GM21576 (cell line): ENCODE results near the gene MOSPD3.

ENCODE experiments used
- ATAC-seq: cut with Tn5 transposase; IDR thresholded peaks from one replicate; pipeline ENCODE4 v1.9.1; 2021; ENCODE audit warnings: mild to moderate bottlenecking, moderate library complexity; ENCODE audit not compliant: unreplicated experiment

Gene MOSPD3

GRCh38 chr7:100621554-100621953 lies 9.2 kb downstream of the MOSPD3 start:
- no peak for ATAC-seq

GRCh38 chr7:100623951-100624824 lies 11.8 kb downstream of the MOSPD3 start:
- ATAC-seq: no peak

- ATAC-seq: no peak
Measured at GRCh38 chr7:100626055-100626454, 13.7 kb downstream of the MOSPD3 start.

- peak; percentile 89 for ATAC-seq
Measured at GRCh38 chr7:100626530-100627237, 14.3 kb downstream of the MOSPD3 start.

- ATAC-seq: no peak
Measured at GRCh38 chr7:100627238-100627549, 14.9 kb downstream of the MOSPD3 start.

GRCh38 chr7:100629117-100629716 lies 16.9 kb downstream of the MOSPD3 start:
- ATAC-seq: no peak

- no peak for ATAC-seq
Measured at GRCh38 chr7:100630066-100630465, 17.7 kb downstream of the MOSPD3 start.

GRCh38 chr7:100632951-100633717 lies 20.8 kb downstream of the MOSPD3 start:
- ATAC-seq: peak; percentile 71

GRCh38 chr7:100639995-100640516 lies 27.7 kb downstream of the MOSPD3 start:
- ATAC-seq: no peak

- ATAC-seq: no peak
Measured at GRCh38 chr7:100640517-100641440, 28.4 kb downstream of the MOSPD3 start.

GRCh38 chr7:100641463-100641859 lies 29.1 kb downstream of the MOSPD3 start, which contains the start of gene TFR2:
TSS of gene TFR2 (minus strand) at chr7:100641552. CDS start at chr7:100641509, 43 bp downstream.
- no peak for ATAC-seq

GRCh38 chr7:100641860-100642533 lies 29.7 kb downstream of the MOSPD3 start:
- ATAC-seq: no peak

- no peak for ATAC-seq
Measured at GRCh38 chr7:100642534-100642907, 30.2 kb downstream of the MOSPD3 start.

- ATAC-seq: no peak
Measured at GRCh38 chr7:100649826-100650565, 37.7 kb downstream of the MOSPD3 start.

- no peak for ATAC-seq
Measured at GRCh38 chr7:100654908-100655831, 42.8 kb downstream of the MOSPD3 start.

- ATAC-seq: no peak
Measured at GRCh38 chr7:100655908-100656674, 43.8 kb downstream of the MOSPD3 start, which contains the start of gene ACTL6B. TSS of gene ACTL6B (minus strand) at chr7:100656448. CDS start at chr7:100656354, 94 bp downstream.
